ENCODE data around the gene LY6G5B. TPM values are rescaled to one million over a fixed set of nuclear protein-coding genes. Genes with fewer than 3 reads are reported as not detected.

The LY6G5B gene
- polyA plus RNA-seq, 6 donors from 2014 or later = 0.23 to 0.87 (median 0.50) TPM; not detected in 3

DNA sequence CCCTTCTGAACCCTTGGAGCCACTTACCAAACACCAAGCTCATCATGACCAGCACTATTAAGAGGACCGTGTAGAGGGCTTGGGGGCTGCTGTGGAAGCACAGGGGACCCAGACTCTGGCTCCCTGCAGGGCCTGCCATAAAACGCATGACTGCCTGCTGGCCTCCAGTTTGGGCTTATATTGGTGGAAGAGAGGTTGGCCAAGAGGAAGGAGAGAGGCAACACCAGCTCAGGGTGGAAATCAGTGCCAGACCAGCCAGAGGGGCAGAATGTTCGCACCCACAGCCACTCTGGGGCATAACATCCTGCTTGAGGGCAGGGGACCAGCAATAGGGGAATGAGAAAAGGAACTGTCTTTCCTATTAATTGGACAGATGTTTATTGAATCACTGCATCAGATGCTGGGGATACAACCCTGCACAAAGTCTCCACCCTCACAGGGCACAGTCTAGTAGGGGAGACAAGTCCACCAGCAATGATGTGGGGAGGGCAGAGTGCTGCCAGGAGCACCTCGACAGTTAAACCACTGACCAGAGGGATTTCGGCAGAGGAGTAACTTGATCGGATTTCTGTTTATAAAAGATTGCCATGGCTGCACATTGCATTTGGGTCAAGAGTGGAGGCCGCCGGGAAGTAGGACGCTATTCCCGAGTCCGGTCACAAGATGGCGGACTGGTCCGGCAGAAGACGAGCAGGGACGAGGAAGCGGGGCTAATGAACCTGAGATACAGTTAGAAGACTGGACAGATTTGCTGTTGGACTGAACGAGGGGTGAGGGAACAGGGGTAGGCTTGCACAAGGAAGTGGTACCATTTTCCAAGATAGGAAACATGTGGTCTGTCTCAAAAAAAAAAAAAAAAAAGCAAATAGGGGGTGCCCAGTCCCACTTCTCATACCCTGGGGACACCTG, 10.7 kb downstream of the LY6G5B start, which contains the start of gene LY6G5C:
Gene LY6G5C, minus strand, starts transcription at position 842 of the 909 bp plus-strand sequence. Its CDS starts 694 bp downstream, at position 148.
- no peaks in the 10 kb centered on the region for H3K27me3 Mint-ChIP-seq
- H3K27ac Mint-ChIP-seq = peak within 1 kb of the TSS; percentile 16 to 97 (median 87)
- H3K4me3 Mint-ChIP-seq = peak within 1 kb of the TSS; percentile 72 to 90 (median 85)
- H3K9me3 Mint-ChIP-seq = no peaks in the 10 kb centered on the region
- DNase-seq = peak; percentile 51
- peaks cover 37 to 56% (median 45%) of the 10 kb centered on the region in 3 donors for H3K4me1 Mint-ChIP-seq
- no peaks in the 10 kb centered on the region for H3K36me3 Mint-ChIP-seq
- ATAC-seq (ENCODE audit: low read depth in 2 of 2) = peak; percentile 63 to 67

DNA sequence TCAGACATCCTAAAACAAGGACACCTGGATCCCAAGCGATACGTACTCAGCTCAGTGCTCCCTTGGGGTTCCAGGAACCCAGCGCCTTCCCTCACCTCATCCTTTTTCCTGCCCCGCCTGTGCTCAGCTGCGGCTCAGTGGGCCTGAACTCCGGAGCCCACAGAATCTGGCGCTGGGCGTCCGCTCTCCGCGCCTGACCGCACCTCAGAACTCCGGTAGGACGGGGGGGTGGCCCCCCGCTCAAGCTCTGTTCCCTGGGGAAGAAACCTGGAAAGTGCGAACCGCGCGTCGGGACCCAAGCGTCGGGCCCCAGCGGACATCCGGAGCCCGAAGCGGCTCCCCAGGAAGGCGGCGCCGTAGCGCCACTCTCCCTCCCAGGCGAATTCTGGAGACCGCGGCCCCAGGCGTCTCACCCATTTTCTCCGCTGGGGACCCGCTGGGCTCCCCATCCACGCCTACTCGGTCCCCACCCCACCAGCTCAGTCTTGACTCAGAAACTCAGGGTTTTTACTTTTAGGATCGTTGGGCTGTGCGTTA, 11.4 kb downstream of the LY6G5B start:
- Mint-ChIP-seq H3K9me3 (no peaks in the 10 kb centered on the region), H3K4me3 (peak overlapping the region; percentile 72 to 90 (median 85))

DNA sequence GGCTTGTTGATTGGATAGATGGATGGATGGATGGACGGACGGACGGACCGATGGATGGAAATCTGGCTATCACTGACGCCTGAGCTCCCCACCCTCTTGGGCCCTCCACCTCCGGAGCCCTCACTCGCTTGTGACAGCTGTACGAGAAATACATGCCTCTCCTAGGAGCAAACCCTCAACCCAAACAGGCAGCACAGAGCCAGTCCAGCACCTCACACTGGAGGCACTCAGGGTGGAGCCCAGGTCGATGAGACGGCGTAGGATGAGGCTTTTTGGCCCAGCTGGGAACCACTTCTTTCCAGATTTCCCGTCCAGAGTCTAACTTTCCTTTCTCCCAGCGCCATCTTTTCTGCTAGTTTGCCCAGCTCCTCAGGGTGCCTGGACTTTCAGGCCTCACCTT, 13.8 kb downstream of the LY6G5B start:
- no peak for ATAC-seq (ENCODE audit: low read depth in 2 of 2)
- peak overlapping the region in 4 of 8 donors; percentile 57 to 79 (median 62) for H3K4me3 Mint-ChIP-seq
- H3K4me1 Mint-ChIP-seq = peaks cover 17 to 40% (median 26%) of the 10 kb centered on the region in 3 donors
- no peaks in the 10 kb centered on the region for H3K9me3 Mint-ChIP-seq
- H3K36me3 Mint-ChIP-seq = peaks cover 0 to 15% of the 10 kb centered on the region in 2 donors
- H3K27ac Mint-ChIP-seq = peak overlapping the region in 2 of 6 donors; percentile 3 to 91
- H3K27me3 Mint-ChIP-seq = no peaks in the 10 kb centered on the region
- DNase-seq = no peak

More for the DNA sequence above, 11.4 kb downstream of the LY6G5B start:
- H3K36me3 Mint-ChIP-seq = peaks cover 0 to 3% of the 10 kb centered on the region in 2 donors
- DNase-seq (peak; percentile 29), ATAC-seq (ENCODE audit: low read depth in 2 of 2) (peak; percentile 61 to 64)
- no peaks in the 10 kb centered on the region for H3K27me3 Mint-ChIP-seq
- peaks cover 36 to 49% (median 42%) of the 10 kb centered on the region in 3 donors for H3K4me1 Mint-ChIP-seq
- H3K27ac Mint-ChIP-seq = peak overlapping the region in 5 of 6 donors; percentile 16 to 86 (median 73)

GRCh38 chr6:31686483-31686882, 16.7 kb downstream of the LY6G5B start:
- DNase-seq (no peak), ATAC-seq (ENCODE audit: low read depth in 2 of 2) (no peak)
- H3K27me3 Mint-ChIP-seq = no peaks in the 10 kb centered on the region
- peaks cover 0 to 15% of the 10 kb centered on the region in 2 donors for H3K36me3 Mint-ChIP-seq
- no peaks in the 10 kb centered on the region for H3K9me3 Mint-ChIP-seq
- no peak overlapping the region for H3K4me3 Mint-ChIP-seq
- H3K4me1 Mint-ChIP-seq = peaks cover 21 to 38% (median 21%) of the 10 kb centered on the region in 3 donors
- H3K27ac Mint-ChIP-seq = peak overlapping the region in 4 of 6 donors; percentile 7 to 91 (median 70)

GRCh38 chr6:31687321-31687720, 17.5 kb downstream of the LY6G5B start:
- ATAC-seq (ENCODE audit: low read depth in 2 of 2) = no peak
- peaks cover 0 to 15% of the 10 kb centered on the region in 2 donors for H3K36me3 Mint-ChIP-seq

GRCh38 chr6:31687860-31688693, 18.3 kb downstream of the LY6G5B start:
- Mint-ChIP-seq H3K36me3 (peaks cover 0 to 19% of the 10 kb centered on the region in 2 donors), H3K4me1 (peaks cover 18 to 23% (median 22%) of the 10 kb centered on the region in 3 donors), H3K27me3 (no peaks in the 10 kb centered on the region), H3K9me3 (no peaks in the 10 kb centered on the region), H3K4me3 (no peak overlapping the region), H3K27ac (peak overlapping the region in 2 of 6 donors; percentile 10 to 84)
- ATAC-seq (ENCODE audit: low read depth in 2 of 2) (no peak), DNase-seq (no peak)

More at GRCh38 chr6:31687321-31687720, 17.5 kb downstream of the LY6G5B start:
- Mint-ChIP-seq H3K4me3 (no peak overlapping the region), H3K27me3 (no peaks in the 10 kb centered on the region), H3K4me1 (peaks cover 18 to 30% (median 19%) of the 10 kb centered on the region in 3 donors), H3K27ac (no peak overlapping the region), H3K9me3 (no peaks in the 10 kb centered on the region)
- DNase-seq = no peak

- H3K4me3 Mint-ChIP-seq = peak overlapping the region in 1 of 8 donors; percentile 42
- H3K9me3 Mint-ChIP-seq = no peaks in the 10 kb centered on the region
- H3K36me3 Mint-ChIP-seq = peaks cover 0 to 24% of the 10 kb centered on the region in 2 donors
- no peaks in the 10 kb centered on the region for H3K27me3 Mint-ChIP-seq
- no peak for DNase-seq
- peaks cover 11 to 24% (median 17%) of the 10 kb centered on the region in 3 donors for H3K4me1 Mint-ChIP-seq
- peak overlapping the region in 4 of 6 donors; percentile 55 to 78 (median 66) for H3K27ac Mint-ChIP-seq
- no peak for ATAC-seq (ENCODE audit: low read depth in 2 of 2)
Observed at GRCh38 chr6:31689249-31690110, 19.7 kb downstream of the LY6G5B start.

- Mint-ChIP-seq H3K36me3 (peaks cover 0 to 24% of the 10 kb centered on the region in 2 donors), H3K4me1 (peaks cover 11 to 24% (median 17%) of the 10 kb centered on the region in 3 donors), H3K4me3 (no peak overlapping the region), H3K27me3 (no peaks in the 10 kb centered on the region), H3K27ac (peak overlapping the region in 3 of 6 donors; percentile 4 to 71 (median 8)), H3K9me3 (no peaks in the 10 kb centered on the region)
- ATAC-seq (ENCODE audit: low read depth in 2 of 2) (no peak), DNase-seq (no peak)
Observed at GRCh38 chr6:31690231-31691077, 20.7 kb downstream of the LY6G5B start.

- ATAC-seq (ENCODE audit: low read depth in 2 of 2) (no peak), DNase-seq (no peak)
- H3K27ac Mint-ChIP-seq = no peak overlapping the region
- H3K27me3 Mint-ChIP-seq = no peaks in the 10 kb centered on the region
- H3K4me1 Mint-ChIP-seq = peaks cover 11 to 24% (median 17%) of the 10 kb centered on the region in 3 donors
- no peak overlapping the region for H3K4me3 Mint-ChIP-seq
- no peaks in the 10 kb centered on the region for H3K9me3 Mint-ChIP-seq
- peaks cover 0 to 22% of the 10 kb centered on the region in 2 donors for H3K36me3 Mint-ChIP-seq
Observed at GRCh38 chr6:31691078-31691463, 21.3 kb downstream of the LY6G5B start.

DNA sequence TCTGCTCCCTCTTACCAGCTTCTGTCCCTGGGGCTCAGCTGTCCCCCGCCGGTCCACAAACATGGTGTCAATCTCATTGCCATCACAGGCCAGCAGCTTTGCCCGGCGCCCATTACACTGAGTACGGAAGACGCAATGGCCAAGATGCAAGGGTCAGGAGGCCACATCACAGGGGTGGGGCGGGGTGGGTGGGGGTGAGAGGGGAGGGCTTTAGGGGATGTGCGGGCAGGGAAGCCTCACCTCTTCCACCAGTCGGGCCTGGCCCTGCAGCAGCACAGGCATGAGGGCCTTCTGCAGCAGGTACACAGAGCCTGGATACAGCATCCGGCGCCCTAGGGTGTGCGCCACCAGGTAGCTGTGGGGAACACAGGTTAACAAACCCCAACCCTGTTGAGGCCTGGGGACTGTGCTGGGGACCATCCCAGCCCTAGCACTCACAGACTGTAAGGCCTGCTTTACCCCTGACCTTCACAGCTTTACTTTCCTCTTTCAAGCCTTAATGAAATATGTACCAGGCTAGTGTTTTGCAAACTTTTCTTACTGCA, 21.9 kb downstream of the LY6G5B start:
- H3K9me3 Mint-ChIP-seq = no peaks in the 10 kb centered on the region
- no peak overlapping the region for H3K4me3 Mint-ChIP-seq
- peaks cover 0 to 17% of the 10 kb centered on the region in 2 donors for H3K36me3 Mint-ChIP-seq
- no peak for DNase-seq
- H3K27ac Mint-ChIP-seq = no peak overlapping the region
- ATAC-seq (ENCODE audit: low read depth in 2 of 2) = no peak
- peaks cover 11 to 24% (median 17%) of the 10 kb centered on the region in 3 donors for H3K4me1 Mint-ChIP-seq
- no peaks in the 10 kb centered on the region for H3K27me3 Mint-ChIP-seq

GRCh38 chr6:31692353-31692752, 22.6 kb downstream of the LY6G5B start:
- Mint-ChIP-seq H3K27ac (peak overlapping the region in 1 of 6 donors; percentile 26), H3K9me3 (no peaks in the 10 kb centered on the region), H3K4me3 (no peak overlapping the region), H3K27me3 (no peaks in the 10 kb centered on the region), H3K4me1 (peaks cover 11 to 25% (median 17%) of the 10 kb centered on the region in 3 donors), H3K36me3 (peaks cover 0 to 18% of the 10 kb centered on the region in 2 donors)
- ATAC-seq (ENCODE audit: low read depth in 2 of 2) (no peak), DNase-seq (no peak)

Measured in naive B cell (primary cell).